T-helper 1 cell treated with Interleukin-12 subunit alpha and Interleukin-12 subunit beta and Interleukin-4 antibody, amounts not matched to agents 30 μg/mL and 1 μg/mL, for 36 hours (primary cell): ENCODE data around the gene SKA1.

Experiments used
- H3K27ac Mint-ChIP-seq: one replicate; pipeline ENCODE4 v1.8.0; 2021; ENCODE audit warnings: mild to moderate bottlenecking, mixed read lengths
- H3K27me3 Mint-ChIP-seq: one replicate; pipeline ENCODE4 v1.8.0; 2021; ENCODE audit warnings: low read depth, mixed read lengths
- H3K36me3 Mint-ChIP-seq: one replicate; pipeline ENCODE4 v1.8.0; 2021; ENCODE audit warnings: low read depth, mixed read lengths
- H3K4me1 Mint-ChIP-seq: one replicate; pipeline ENCODE4 v1.8.0; 2021; ENCODE audit warnings: low read depth, mixed read lengths
- H3K4me3 Mint-ChIP-seq: one replicate; pipeline ENCODE4 v1.8.0; 2021; ENCODE audit warnings: mild to moderate bottlenecking, moderate library complexity, mixed read lengths
- H3K9me3 Mint-ChIP-seq: one replicate; pipeline ENCODE4 v1.8.0; 2021; ENCODE audit warnings: mixed read lengths

SKA1 gene

GRCh38 chr18:50374753-50375391, at the start of gene SKA1:
SKA1 (plus strand) TSS chr18:50375046; CDS start chr18:50375831, 785 bp downstream.
- Mint-ChIP-seq H3K27ac (peak within 1 kb of the TSS; percentile 87), H3K27me3 (peaks cover 11% of the 10 kb centered on the region), H3K9me3 (peaks cover 17% of the 10 kb centered on the region), H3K4me1 (peaks cover 18% of the 10 kb centered on the region), H3K36me3 (peaks cover 6% of the 10 kb centered on the region), H3K4me3 (peak within 1 kb of the TSS; percentile 87)

GRCh38 chr18:50327983-50328382, 46.9 kb upstream of the SKA1 start:
- H3K27me3 Mint-ChIP-seq = peaks cover 31% of the 10 kb centered on the region
- no peak overlapping the region for H3K27ac Mint-ChIP-seq
- no peaks in the 10 kb centered on the region for H3K36me3 Mint-ChIP-seq
- no peak overlapping the region for H3K4me3 Mint-ChIP-seq
- no peaks in the 10 kb centered on the region for H3K4me1 Mint-ChIP-seq
- peaks cover 5% of the 10 kb centered on the region for H3K9me3 Mint-ChIP-seq

GRCh38 chr18:50330176-50330575, 44.7 kb upstream of the SKA1 start:
- Mint-ChIP-seq H3K27ac (no peak overlapping the region), H3K4me3 (no peak overlapping the region), H3K27me3 (peaks cover 22% of the 10 kb centered on the region), H3K36me3 (no peaks in the 10 kb centered on the region), H3K4me1 (no peaks in the 10 kb centered on the region), H3K9me3 (peaks cover 5% of the 10 kb centered on the region)

- H3K9me3 Mint-ChIP-seq = peaks cover 5% of the 10 kb centered on the region
These were observed 43.2 kb upstream of the SKA1 start for GRCh38 chr18:50331691-50332090.

GRCh38 chr18:50334546-50335152, 40.2 kb upstream of the SKA1 start:
- Mint-ChIP-seq H3K4me3 (no peak overlapping the region), H3K27ac (no peak overlapping the region)

More at GRCh38 chr18:50331691-50332090, 43.2 kb upstream of the SKA1 start:
- Mint-ChIP-seq H3K4me1 (no peaks in the 10 kb centered on the region), H3K27me3 (peaks cover 18% of the 10 kb centered on the region), H3K4me3 (no peak overlapping the region), H3K36me3 (no peaks in the 10 kb centered on the region), H3K27ac (no peak overlapping the region)

GRCh38 chr18:50338122-50338521, 36.7 kb upstream of the SKA1 start:
- peaks cover 10% of the 10 kb centered on the region for H3K27me3 Mint-ChIP-seq
- H3K4me1 Mint-ChIP-seq = peaks cover 2% of the 10 kb centered on the region
- no peaks in the 10 kb centered on the region for H3K36me3 Mint-ChIP-seq
- no peak overlapping the region for H3K27ac Mint-ChIP-seq
- H3K4me3 Mint-ChIP-seq = no peak overlapping the region
- no peaks in the 10 kb centered on the region for H3K9me3 Mint-ChIP-seq

More at GRCh38 chr18:50334546-50335152, 40.2 kb upstream of the SKA1 start:
- no peaks in the 10 kb centered on the region for H3K4me1 Mint-ChIP-seq
- peaks cover 5% of the 10 kb centered on the region for H3K9me3 Mint-ChIP-seq
- peaks cover 10% of the 10 kb centered on the region for H3K27me3 Mint-ChIP-seq
- no peaks in the 10 kb centered on the region for H3K36me3 Mint-ChIP-seq

- Mint-ChIP-seq H3K27ac (no peak overlapping the region), H3K4me3 (no peak overlapping the region), H3K36me3 (no peaks in the 10 kb centered on the region), H3K27me3 (peaks cover 10% of the 10 kb centered on the region), H3K4me1 (peaks cover 2% of the 10 kb centered on the region), H3K9me3 (no peaks in the 10 kb centered on the region)
These were observed 36.1 kb upstream of the SKA1 start for GRCh38 chr18:50338715-50339114.

GRCh38 chr18:50340078-50340477, 34.8 kb upstream of the SKA1 start:
- Mint-ChIP-seq H3K9me3 (no peaks in the 10 kb centered on the region), H3K4me3 (no peak overlapping the region), H3K27me3 (peaks cover 10% of the 10 kb centered on the region), H3K27ac (no peak overlapping the region), H3K4me1 (peaks cover 2% of the 10 kb centered on the region), H3K36me3 (no peaks in the 10 kb centered on the region)

GRCh38 chr18:50341443-50341842, 33.4 kb upstream of the SKA1 start:
- H3K4me3 Mint-ChIP-seq = no peak overlapping the region
- H3K4me1 Mint-ChIP-seq = peaks cover 2% of the 10 kb centered on the region
- H3K27ac Mint-ChIP-seq = no peak overlapping the region
- H3K9me3 Mint-ChIP-seq = no peaks in the 10 kb centered on the region
- no peaks in the 10 kb centered on the region for H3K36me3 Mint-ChIP-seq
- H3K27me3 Mint-ChIP-seq = peaks cover 10% of the 10 kb centered on the region

- peaks cover 38% of the 10 kb centered on the region for H3K27me3 Mint-ChIP-seq
- H3K4me1 Mint-ChIP-seq = no peaks in the 10 kb centered on the region
- H3K9me3 Mint-ChIP-seq = no peaks in the 10 kb centered on the region
- no peak overlapping the region for H3K27ac Mint-ChIP-seq
- H3K4me3 Mint-ChIP-seq = no peak overlapping the region
- no peaks in the 10 kb centered on the region for H3K36me3 Mint-ChIP-seq
These were observed 24.1 kb upstream of the SKA1 start for GRCh38 chr18:50350699-50351098.

- peaks cover 39% of the 10 kb centered on the region for H3K27me3 Mint-ChIP-seq
- peaks cover 10% of the 10 kb centered on the region for H3K4me1 Mint-ChIP-seq
- H3K4me3 Mint-ChIP-seq = peak overlapping the region; percentile 4
- peak overlapping the region; percentile 55 for H3K27ac Mint-ChIP-seq
- no peaks in the 10 kb centered on the region for H3K36me3 Mint-ChIP-seq
- H3K9me3 Mint-ChIP-seq = no peaks in the 10 kb centered on the region
These were observed 18.6 kb upstream of the SKA1 start for GRCh38 chr18:50356036-50356945.

GRCh38 chr18:50358844-50359243, 16.0 kb upstream of the SKA1 start:
- H3K36me3 Mint-ChIP-seq = no peaks in the 10 kb centered on the region
- peaks cover 32% of the 10 kb centered on the region for H3K27me3 Mint-ChIP-seq
- H3K4me3 Mint-ChIP-seq = no peak overlapping the region
- no peak overlapping the region for H3K27ac Mint-ChIP-seq
- peaks cover 10% of the 10 kb centered on the region for H3K4me1 Mint-ChIP-seq
- no peaks in the 10 kb centered on the region for H3K9me3 Mint-ChIP-seq

GRCh38 chr18:50359806-50360205, 15.0 kb upstream of the SKA1 start:
- H3K27ac Mint-ChIP-seq = no peak overlapping the region

GRCh38 chr18:50360611-50361010, 14.2 kb upstream of the SKA1 start:
- no peaks in the 10 kb centered on the region for H3K9me3 Mint-ChIP-seq
- no peak overlapping the region for H3K4me3 Mint-ChIP-seq
- no peaks in the 10 kb centered on the region for H3K36me3 Mint-ChIP-seq
- peaks cover 10% of the 10 kb centered on the region for H3K4me1 Mint-ChIP-seq
- H3K27ac Mint-ChIP-seq = no peak overlapping the region
- H3K27me3 Mint-ChIP-seq = peaks cover 32% of the 10 kb centered on the region

More at GRCh38 chr18:50359806-50360205, 15.0 kb upstream of the SKA1 start:
- H3K27me3 Mint-ChIP-seq = peaks cover 30% of the 10 kb centered on the region
- H3K36me3 Mint-ChIP-seq = no peaks in the 10 kb centered on the region
- peaks cover 10% of the 10 kb centered on the region for H3K4me1 Mint-ChIP-seq
- no peaks in the 10 kb centered on the region for H3K9me3 Mint-ChIP-seq
- no peak overlapping the region for H3K4me3 Mint-ChIP-seq
